IMR-90 (cell line): ENCODE data around the gene NEIL3. TPM values are rescaled to one million over a fixed set of nuclear protein-coding genes. Genes with fewer than 3 reads are reported as not detected.

Source experiments
- ATAC-seq: fragments of 200-7000 bp; cut with Tn5 transposase; 2 replicates; pipeline ENCODE4 v1.9.1; 2020; ENCODE audit warnings: low read depth, mild to moderate bottlenecking, moderate library complexity
- BruUV-seq: library from RNA; stranded (reverse); fragments of 400-500 nt; replicated peaks from 2 replicates; lab custom pipeline; 2021; lab: Mats Ljungman, UMichigan
- CTCF ChIA-PET: fragments of 300-600 bp; formaldehyde crosslinking; extraction: SDS; loops from one replicate; lab custom pipeline; 2021; ENCODE audit warnings: antibody characterized with exemption; lab: Yijun Ruan, JAX
- POLR2A ChIA-PET: fragments of 300-600 bp; sonication (Branson Sonifier 250); formaldehyde crosslinking; loops from one replicate; lab custom pipeline; 2022; ENCODE audit warnings: antibody characterized with exemption; ENCODE audit not compliant: unreplicated experiment; lab: Charles Lee
- DNase-seq: peaks from one replicate; pipeline ENCODE4 v3.0.0; 2013
- H2AFZ ChIP-seq: replicated peaks from 2 replicates; pipeline ENCODE3; 2013; ENCODE audit warnings: low read length, mild to moderate bottlenecking; ENCODE audit not compliant: poor library complexity
- H2AK5ac ChIP-seq: 2 replicates; pipeline ENCODE4 v1.6.1; 2013; ENCODE audit warnings: low read depth, low read length, inconsistent platforms
- H2AK9ac ChIP-seq: replicated peaks from 2 replicates; pipeline ENCODE3; 2013; ENCODE audit warnings: mild to moderate bottlenecking, low read depth, low read length, moderate library complexity; ENCODE audit not compliant: poor library complexity
- H2BK120ac ChIP-seq: 2 replicates; pipeline ENCODE4 v1.6.1; 2013; ENCODE audit warnings: low read depth, low read length, inconsistent platforms
- H2BK15ac ChIP-seq: 3 replicates; pipeline ENCODE4 v1.6.1; 2013; ENCODE audit warnings: low read depth, low read length, inconsistent platforms
- H2BK20ac ChIP-seq: 2 replicates; pipeline ENCODE4 v1.6.1; 2013; ENCODE audit warnings: low read depth, mild to moderate bottlenecking, inconsistent platforms, low read length, moderate library complexity
- H2BK5ac ChIP-seq: 2 replicates; pipeline ENCODE4 v1.6.1; 2013; ENCODE audit warnings: mild to moderate bottlenecking, low read depth, low read length, inconsistent platforms; ENCODE audit not compliant: poor library complexity, severe bottlenecking
- H3K14ac ChIP-seq: replicated peaks from 2 replicates; pipeline ENCODE4 v1.6.1; 2013; ENCODE audit warnings: low read depth, low read length, inconsistent platforms
- H3K18ac ChIP-seq: 2 replicates; pipeline ENCODE4 v1.6.1; 2013; ENCODE audit warnings: low read depth, low read length, control low read depth
- H3K23ac ChIP-seq: 2 replicates; pipeline ENCODE4 v1.6.1; 2013; ENCODE audit warnings: low read depth, low read length, inconsistent platforms
- H3K27ac ChIP-seq: 2 replicates; pipeline ENCODE4 v1.5.1; 2013; ENCODE audit warnings: mild to moderate bottlenecking, control low read depth, low read length; ENCODE audit not compliant: insufficient read depth
- H3K27me3 ChIP-seq: 2 replicates; pipeline ENCODE4 v1.6.1; 2013; ENCODE audit warnings: low read length; ENCODE audit not compliant: control insufficient read depth, insufficient read depth
- H3K36me3 ChIP-seq: 2 replicates; pipeline ENCODE4 v1.6.1; 2013; ENCODE audit warnings: low read length, mixed read lengths; ENCODE audit not compliant: control insufficient read depth, insufficient read depth
- H3K4ac ChIP-seq: 2 replicates; pipeline ENCODE4 v1.6.1; 2013; ENCODE audit warnings: low read depth, low read length, inconsistent platforms
- H3K4me1 ChIP-seq: 2 replicates; pipeline ENCODE4 v1.6.1; 2013; ENCODE audit warnings: low read length, mixed read lengths; ENCODE audit not compliant: control insufficient read depth, insufficient read depth
- H3K4me2 ChIP-seq: 2 replicates; pipeline ENCODE4 v1.6.1; 2013; ENCODE audit warnings: low read depth, mild to moderate bottlenecking, control low read depth, low read length, moderate library complexity
- H3K4me3 ChIP-seq: 2 replicates; pipeline ENCODE4 v1.5.1; 2013; ENCODE audit warnings: low read depth, mild to moderate bottlenecking, control low read depth, low read length, moderate library complexity; ENCODE audit not compliant: insufficient read depth
- H3K56ac ChIP-seq: 2 replicates; pipeline ENCODE4 v1.6.1; 2013; ENCODE audit warnings: low read length, inconsistent platforms; ENCODE audit not compliant: insufficient read depth; ENCODE audit errors: extremely low read depth
- H3K79me1 ChIP-seq, 2 experiments: 2 replicates each; pipeline ENCODE4 v1.6.1; 2013; ENCODE audit warnings: low read length in 2 of 2, inconsistent platforms in 1 of 2, low read depth in 1 of 2
- H3K9ac ChIP-seq: 2 replicates; pipeline ENCODE4 v1.6.1; 2013; ENCODE audit warnings: low read depth, low read length, control low read depth
- H3K9me1 ChIP-seq: 2 replicates; pipeline ENCODE4 v1.6.1; 2013; ENCODE audit warnings: low read length, inconsistent platforms; ENCODE audit not compliant: insufficient read depth
- H3K9me3 ChIP-seq: 2 replicates; pipeline ENCODE4 v1.6.1; 2013; ENCODE audit warnings: low read length; ENCODE audit not compliant: control insufficient read depth, insufficient read depth
- H4K20me1 ChIP-seq: 2 replicates; pipeline ENCODE4 v1.6.1; 2013; ENCODE audit warnings: low read length, inconsistent platforms; ENCODE audit not compliant: insufficient read depth
- H4K5ac ChIP-seq: 2 replicates; pipeline ENCODE4 v1.6.1; 2013; ENCODE audit warnings: mild to moderate bottlenecking, low read depth, low read length, control low read depth
- H4K8ac ChIP-seq, 2 experiments: 2 replicates each; pipeline ENCODE4 v1.6.1; 2013; ENCODE audit warnings: low read depth in 2 of 2, low read length in 2 of 2, control low read depth in 1 of 2, inconsistent platforms in 1 of 2
- H4K91ac ChIP-seq: 2 replicates; pipeline ENCODE4 v1.6.1; 2013; ENCODE audit warnings: low read depth, low read length, inconsistent platforms; ENCODE audit not compliant: insufficient read depth
- CTCF ChIP-seq: conservative IDR thresholded peaks from 2 replicates; pipeline ENCODE4 v1.5.1; 2012; ENCODE audit warnings: mild to moderate bottlenecking, low read depth, low read length, improper control_type of control experiment
- ELK1 ChIP-seq: fragments of 150-350 bp; IDR thresholded peaks from 2 replicates; pipeline ENCODE4 v1.6.1; 2016; ENCODE audit warnings: low read depth, mild to moderate bottlenecking, low read length, moderate library complexity, borderline replicate concordance
- USF2 ChIP-seq: fragments of 150-350 bp; IDR thresholded peaks from 2 replicates; pipeline ENCODE4 v1.6.1; 2017; ENCODE audit warnings: mild to moderate bottlenecking, antibody characterized with exemption, low read length, low read depth
- WGBS, 2 experiments: methylation state at CpG; one replicate each; pipeline versions ENCODE4 v1.1.5 to v1.1.7; 2013; ENCODE audit warnings: missing lambda C conversion rate in 2 of 2; ENCODE audit not compliant: insufficient read length in 1 of 2; ENCODE audit errors: extremely low coverage in 2 of 2; 5-methylcytosine and 5-hydroxymethylcytosine counted together
- dilution Hi-C: fragments of 300-500 bp; cut with HindIII; formaldehyde crosslinking; loops from one replicate; pipeline ENCODE4 v1.14.3; 2018; ENCODE audit warnings: low sequenced_read_pairs; ENCODE audit not compliant: unreplicated experiment
- in situ Hi-C: fragments of 300-500 bp; cut with MboI; formaldehyde crosslinking; loops from 3 replicates; pipeline ENCODE4 v1.14.3; 2019; ENCODE audit warnings: low sequenced_read_pairs, inconsistent platforms, mixed read lengths
- intact Hi-C: fragments of 100-400 bp; cut with micrococcal nuclease; formaldehyde crosslinking; loops from 2 replicates; pipeline ENCODE4 v1.10.0; 2022
- polyA plus RNA-seq, 3 experiments: library from polyadenylated mRNA; depleted of rRNA; stranded (reverse); fragments of >200 nt; gene quantifications; 2 replicates each; pipeline ENCODE4 v1.2.3, GENCODE V29; 2012; ENCODE audit warnings: low replicate concordance in 1 of 3
- total RNA-seq: library from RNA; depleted of rRNA; stranded (reverse); fragments of >200 nt; gene quantifications from 2 replicates; pipeline ENCODE4 v1.2.3, GENCODE V29; 2012

The NEIL3 gene
- total and polyA plus RNA-seq, 2 of the 4 experiments (the other 2 are of a cell fraction) = 4.4 to 7.9 TPM

GRCh38 chr4:177290780-177291179 lies 18.9 kb upstream of the NEIL3 start:
- ATAC-seq = no peak
- no peak overlapping the region for H3K4me2 ChIP-seq
- peaks cover 2% of the 10 kb centered on the region; the same call in 1 of the 2 replicates for H3K4me1 ChIP-seq
- H4K91ac ChIP-seq = no peak overlapping the region
- no peak overlapping the region for H2BK20ac ChIP-seq
- H3K27me3 ChIP-seq = no peaks in the 10 kb centered on the region
- no peak overlapping the region for H4K8ac ChIP-seq
- H4K20me1 ChIP-seq = no peaks in the 10 kb centered on the region
- no peak overlapping the region for H4K5ac ChIP-seq
- no peak overlapping the region for H2BK120ac ChIP-seq
- in situ Hi-C loops = no loop called here
- TF ChIP-seq USF2 (no peak), ELK1 (no peak), CTCF (no peak)
- no peak overlapping the region for H2AFZ ChIP-seq
- no peak overlapping the region for H2BK15ac ChIP-seq
- no peak overlapping the region for H3K4ac ChIP-seq
- H3K9me3 ChIP-seq = no peaks in the 10 kb centered on the region
- no peak overlapping the region for H2BK5ac ChIP-seq
- dilution Hi-C loops = no loop called here
- CTCF ChIA-PET = no interaction called here
- H2AK9ac ChIP-seq = no peak overlapping the region
- no peaks in the 10 kb centered on the region for H3K9me1 ChIP-seq
- H3K9ac ChIP-seq = no peak overlapping the region
- H3K23ac ChIP-seq = no peak overlapping the region
- DNase-seq = no peak
- H2AK5ac ChIP-seq = no peak overlapping the region
- no TSS peak for BruUV-seq
- H3K18ac ChIP-seq = no peak overlapping the region
- H3K36me3 ChIP-seq = no peaks in the 10 kb centered on the region
- intact Hi-C loops = no loop called here
- WGBS, 2 experiments = no CpG with 5 or more reads among the region's 6 CpGs
- no peak overlapping the region for H3K4me3 ChIP-seq
- H3K56ac ChIP-seq = no peak overlapping the region
- no peaks in the 10 kb centered on the region for H3K79me1 ChIP-seq
- no peak overlapping the region for H3K14ac ChIP-seq
- POLR2A ChIA-PET = no interaction called here
- no peak overlapping the region for H3K27ac ChIP-seq
